Measurements from ENCODE around the gene EP300. TPM values are rescaled to one million over a fixed set of nuclear protein-coding genes. Genes with fewer than 3 reads are reported as not detected.

EP300 gene
- 14.3 and 21.6 TPM in 2 replicates for total RNA-seq

DNA sequence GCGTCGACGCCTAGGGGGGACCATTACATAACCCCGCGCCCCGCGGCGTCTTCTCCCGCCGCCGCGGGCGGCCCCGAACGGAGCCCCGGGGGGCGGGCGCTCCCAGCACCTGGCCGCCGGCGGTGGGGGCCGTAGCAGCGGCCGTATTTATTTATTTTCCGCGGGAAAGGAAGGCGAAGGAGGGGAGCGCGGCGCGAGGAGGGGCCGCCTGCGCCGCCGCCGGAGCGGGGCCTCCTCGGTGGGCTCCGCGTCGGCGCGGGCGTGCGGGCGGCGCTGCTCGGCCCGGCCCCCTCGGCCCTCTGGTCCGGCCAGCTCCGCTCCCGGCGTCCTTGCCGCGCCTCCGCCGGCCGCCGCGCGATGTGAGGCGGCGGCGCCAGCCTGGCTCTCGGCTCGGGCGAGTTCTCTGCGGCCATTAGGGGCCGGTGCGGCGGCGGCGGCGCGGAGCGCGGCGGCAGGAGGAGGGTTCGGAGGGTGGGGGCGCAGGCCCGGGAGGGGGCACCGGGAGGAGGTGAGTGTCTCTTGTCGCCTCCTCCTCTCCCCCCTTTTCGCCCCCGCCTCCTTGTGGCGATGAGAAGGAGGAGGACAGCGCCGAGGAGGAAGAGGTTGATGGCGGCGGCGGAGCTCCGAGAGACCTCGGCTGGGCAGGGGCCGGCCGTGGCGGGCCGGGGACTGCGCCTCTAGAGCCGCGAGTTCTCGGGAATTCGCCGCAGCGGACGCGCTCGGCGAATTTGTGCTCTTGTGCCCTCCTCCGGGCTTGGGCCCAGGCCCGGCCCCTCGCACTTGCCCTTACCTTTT, at the start of gene EP300:
Gene EP300, plus strand, starts transcription at position 570 of the 795 bp plus-strand sequence. CDS start 413 bp downstream, outside the sequence.

DNA sequence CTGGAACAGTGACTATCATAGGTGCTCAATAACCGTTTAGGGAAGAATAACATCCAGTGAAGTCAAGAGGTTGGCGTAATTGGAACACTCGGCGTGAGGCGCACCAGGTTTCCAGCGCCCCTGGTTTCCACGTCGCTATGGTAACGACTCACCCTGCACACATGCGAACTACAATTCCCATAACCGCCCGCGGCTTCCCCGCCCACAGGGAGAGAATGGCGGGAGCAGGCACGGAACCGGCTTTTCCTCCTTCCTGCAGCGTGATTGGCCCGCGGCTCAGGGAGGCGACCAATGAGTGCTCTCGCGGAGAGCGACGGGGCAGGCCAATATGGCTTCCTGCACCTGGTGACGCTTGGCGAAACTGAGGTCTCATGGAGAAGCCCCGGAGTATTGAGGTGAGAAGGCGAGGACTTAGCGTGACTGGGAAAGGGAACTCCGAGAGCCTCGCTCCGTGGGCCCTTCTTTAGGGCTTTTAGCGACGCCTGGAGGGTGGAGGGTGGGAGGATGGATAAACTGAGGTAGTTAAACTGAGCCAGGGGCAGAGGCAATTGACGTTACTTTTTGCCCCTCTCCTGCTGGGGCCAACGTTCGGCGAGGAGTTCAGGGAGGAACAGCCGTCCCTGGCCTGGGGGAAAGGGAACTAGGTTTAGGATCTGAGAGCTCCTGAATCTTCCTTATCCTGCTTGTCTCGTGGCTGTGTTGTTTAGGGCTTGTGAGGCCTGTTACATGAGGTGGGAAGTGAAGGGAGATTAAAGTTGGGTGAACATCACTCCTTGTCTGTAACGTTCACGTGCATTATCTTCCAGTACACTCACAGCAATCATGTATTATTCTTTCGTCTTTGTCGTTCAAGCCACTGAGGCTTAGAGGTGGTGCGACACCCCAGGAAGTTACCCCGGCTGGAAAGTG, 112.9 kb downstream of the EP300 start, which contains the start of gene L3MBTL2:
Gene L3MBTL2, plus strand, starts transcription at position 321 of the 909 bp plus-strand sequence. Its CDS starts 51 bp downstream, at position 372.

Other genes starting within 250 kb of the EP300 start
- 173 and 236 TPM in 2 replicates for gene ST13, start 236.0 kb upstream of the EP300 start, total RNA-seq
- 6.2 and 6.5 TPM in 2 replicates for gene XPNPEP3, start 235.4 kb upstream of the EP300 start, total RNA-seq
- not detected in 2 replicates for gene DNAJB7, start 230.5 kb upstream of the EP300 start, total RNA-seq
- gene RBX1, start 141.2 kb upstream of the EP300 start, total RNA-seq: 85.1 and 121 TPM in 2 replicates
- gene L3MBTL2, start 112.7 kb downstream of the EP300 start, total RNA-seq: 27.6 and 32.5 TPM in 2 replicates
- 0.76 and 0.97 TPM in 2 replicates for gene CHADL, start 148.3 kb downstream of the EP300 start, total RNA-seq
- gene RANGAP1, start 193.6 kb downstream of the EP300 start, total RNA-seq: 93.2 and 146 TPM in 2 replicates
- gene ZC3H7B, start 208.9 kb downstream of the EP300 start, total RNA-seq: 38.3 and 78.6 TPM in 2 replicates

All from epithelial cell of umbilical artery (primary cell).